Muscle of back (tissue), 11 donors: ENCODE measurements around the gene SH3RF3. TPM values are rescaled to one million over a fixed set of nuclear protein-coding genes. Genes with fewer than 3 reads are reported as not detected.
A peak's percentile ranks its signal among the peaks of the same experiment; 100 is the strongest.

Source experiments
- DNase-seq, 3 donors: peaks; one replicate each; pipeline versions ENCODE4 v3.0.0 to v3.0.0-alpha.2; 2013
- polyA plus RNA-seq, 10 donors: library from polyadenylated mRNA; unstranded; fragments of 120-200 nt; gene quantifications; one replicate each; pipeline ENCODE4 v1.2.1, GENCODE V29; 2013; ENCODE audit not compliant: insufficient read length in 10 of 10

Gene SH3RF3
- polyA plus RNA-seq, 10 donors, result 3.8 to 7.0 (median 4.7) TPM

- DNase-seq, result peak in 1 of 3 donors; percentile 36
Observed at GRCh38 chr2:109472331-109472959, 343.4 kb downstream of the SH3RF3 start.

GRCh38 chr2:109472974-109473373 lies 344.0 kb downstream of the SH3RF3 start:
- DNase-seq, result no peak

GRCh38 chr2:109473616-109474318 lies 344.8 kb downstream of the SH3RF3 start:
- no peak for DNase-seq

GRCh38 chr2:109474319-109474825 lies 345.4 kb downstream of the SH3RF3 start:
- DNase-seq, result no peak

- no peak for DNase-seq
Observed at GRCh38 chr2:109475531-109476210, 346.7 kb downstream of the SH3RF3 start.

- DNase-seq, result no peak
Observed at GRCh38 chr2:109476641-109477441, 347.8 kb downstream of the SH3RF3 start.

GRCh38 chr2:109478906-109479493 lies 350.0 kb downstream of the SH3RF3 start:
- no peak for DNase-seq

- DNase-seq, result no peak
Observed at GRCh38 chr2:109479804-109480203, 350.8 kb downstream of the SH3RF3 start.

GRCh38 chr2:109480486-109481195 lies 351.6 kb downstream of the SH3RF3 start:
- no peak for DNase-seq

- peak in 2 of 3 donors; percentile 41 to 54 for DNase-seq
Observed at GRCh38 chr2:109481196-109481555, 352.2 kb downstream of the SH3RF3 start.

- DNase-seq, result no peak
Observed at GRCh38 chr2:109481599-109481998, 352.6 kb downstream of the SH3RF3 start.

GRCh38 chr2:109482361-109482861 lies 353.4 kb downstream of the SH3RF3 start:
- no peak for DNase-seq

GRCh38 chr2:109486711-109487535 lies 357.9 kb downstream of the SH3RF3 start:
- DNase-seq, result peak in 2 of 3 donors; percentile 73 to 77

GRCh38 chr2:109487536-109487869 lies 358.5 kb downstream of the SH3RF3 start:
- DNase-seq, result no peak

- DNase-seq, result no peak
Observed at GRCh38 chr2:109487871-109488655, 359.1 kb downstream of the SH3RF3 start.

GRCh38 chr2:109489296-109489695 lies 360.3 kb downstream of the SH3RF3 start:
- no peak for DNase-seq

GRCh38 chr2:109493176-109493935 lies 364.4 kb downstream of the SH3RF3 start:
- no peak for DNase-seq

GRCh38 chr2:109494351-109494750 lies 365.3 kb downstream of the SH3RF3 start:
- DNase-seq, result no peak
